GM18873 (cell line): Measurements from ENCODE around the gene TPSB2.
"Not testable (repeated sequence)": the region's sequence is repeated elsewhere in the genome, so short reads cannot be mapped to it uniquely, and the experiment has no call there.

Source experiments
- ATAC-seq: cut with Tn5 transposase; IDR thresholded peaks from one replicate; pipeline ENCODE4 v1.9.1; 2021; ENCODE audit warnings: mild to moderate bottlenecking, moderate library complexity, moderate number of reproducible peaks; ENCODE audit not compliant: unreplicated experiment, low FRiP score

TPSB2 gene

DNA sequence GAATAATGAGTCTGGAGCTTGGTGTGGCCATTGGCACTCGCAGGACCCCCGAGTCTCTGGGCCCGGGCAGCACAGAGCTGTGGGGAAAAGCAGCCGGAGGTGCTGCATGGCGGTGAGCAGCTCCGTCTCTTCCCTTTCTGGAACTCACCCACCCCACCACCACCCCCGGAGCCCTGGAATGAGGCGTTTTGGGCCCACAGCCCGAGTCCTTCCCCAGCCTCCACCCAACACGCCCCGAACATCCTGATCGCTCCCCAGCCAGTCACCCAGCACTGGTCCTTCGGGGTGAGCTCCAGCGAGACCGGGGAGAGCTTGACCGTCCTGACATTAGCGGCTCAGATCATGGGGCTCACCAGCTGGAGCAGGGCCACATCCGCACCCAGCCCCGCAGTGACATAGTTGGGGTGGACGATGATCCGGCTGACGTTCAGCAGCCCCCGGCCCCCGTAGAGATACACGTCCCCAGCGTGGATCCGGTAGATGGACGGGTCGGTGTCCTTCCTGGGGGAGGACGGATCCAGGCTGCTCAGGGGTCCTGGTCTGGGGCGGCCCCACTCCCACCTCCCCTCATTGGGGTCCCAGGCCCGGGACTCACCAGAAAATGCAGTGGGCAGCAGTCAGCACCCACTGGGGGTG is 32.3 kb upstream of the TPSB2 start:
- ATAC-seq = no peak

DNA sequence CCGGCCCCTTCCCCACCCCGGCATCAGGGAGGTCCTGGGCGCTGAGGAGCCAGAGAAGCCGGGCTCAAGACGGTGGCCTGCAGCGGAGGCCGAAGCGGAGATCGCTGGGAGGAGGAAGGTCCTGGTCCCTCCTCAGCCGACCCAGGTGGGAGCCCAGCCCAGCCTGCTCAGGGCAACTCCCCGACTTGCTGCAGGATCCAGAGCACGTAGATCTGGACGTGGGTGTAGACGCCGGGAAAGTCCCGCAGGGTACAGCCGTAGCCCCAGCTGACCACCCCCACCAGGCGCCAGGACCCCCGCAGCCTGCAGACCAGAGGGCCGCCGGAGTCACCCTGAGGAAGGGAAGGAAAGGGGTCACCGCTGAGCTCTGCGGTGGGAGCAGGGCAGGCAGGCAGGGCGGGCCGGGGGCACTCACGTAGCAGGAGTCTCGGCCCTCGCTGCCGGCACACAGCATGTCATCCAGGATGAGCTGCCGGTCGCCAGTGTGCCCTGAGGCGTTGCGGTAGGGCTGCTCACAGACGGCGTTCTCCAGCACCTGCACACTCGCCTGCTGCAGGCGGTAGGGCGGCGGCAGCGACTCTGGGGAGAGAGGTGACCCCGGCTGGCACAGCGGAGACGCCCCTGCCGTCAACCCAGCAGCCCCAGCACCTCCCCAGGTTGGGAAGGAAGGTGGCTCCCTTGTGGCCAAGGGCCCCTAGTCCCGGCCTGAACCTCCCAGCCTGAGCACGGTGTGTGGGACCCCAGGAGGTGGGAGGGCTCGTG is 31.3 kb upstream of the TPSB2 start:
- no peak for ATAC-seq

DNA sequence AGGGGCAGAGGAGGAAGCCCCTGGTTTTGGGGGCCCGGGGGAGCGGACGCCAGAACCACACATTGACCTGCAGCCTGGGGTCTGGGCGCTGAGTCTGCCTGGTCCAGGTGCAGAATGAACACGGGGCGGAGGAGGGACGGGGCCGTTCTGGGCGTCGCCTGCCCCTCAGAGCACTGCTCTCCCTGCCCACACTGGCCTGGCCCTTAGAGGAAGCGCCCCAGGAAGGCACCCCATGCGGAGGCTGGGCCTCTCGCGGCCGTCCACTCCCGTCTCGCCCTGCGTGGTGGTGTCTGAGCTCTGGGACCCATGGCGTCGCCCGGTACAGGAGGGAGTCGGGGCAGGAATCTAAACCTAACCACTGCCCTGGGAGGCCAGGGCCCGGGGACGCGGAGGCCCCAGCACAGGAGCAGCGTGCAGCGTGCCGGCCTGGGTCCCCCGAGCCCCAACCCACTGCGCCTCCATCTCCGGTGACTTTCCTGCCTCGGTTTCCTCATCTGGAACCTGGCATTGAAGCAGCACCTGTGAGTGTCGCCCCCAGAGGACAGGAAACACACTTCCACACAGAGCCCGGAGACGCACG is 30.2 kb upstream of the TPSB2 start:
- ATAC-seq = no peak

DNA sequence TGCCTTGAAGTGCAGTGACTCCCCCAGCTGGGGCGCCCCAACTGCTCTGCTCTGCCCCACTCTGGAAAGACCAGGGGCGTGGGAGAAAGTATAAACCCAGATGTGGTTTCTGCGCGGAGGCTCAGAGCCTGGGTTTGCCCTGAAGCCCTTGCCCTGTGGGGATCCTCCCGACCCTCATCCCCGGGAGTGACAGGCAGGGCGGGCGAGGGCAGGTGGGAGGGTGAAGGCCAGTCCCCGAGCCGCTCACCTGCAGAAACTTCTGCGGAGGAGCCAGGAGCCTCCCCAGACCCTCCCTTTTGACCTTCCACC is 29.7 kb upstream of the TPSB2 start:
- no peak for ATAC-seq

DNA sequence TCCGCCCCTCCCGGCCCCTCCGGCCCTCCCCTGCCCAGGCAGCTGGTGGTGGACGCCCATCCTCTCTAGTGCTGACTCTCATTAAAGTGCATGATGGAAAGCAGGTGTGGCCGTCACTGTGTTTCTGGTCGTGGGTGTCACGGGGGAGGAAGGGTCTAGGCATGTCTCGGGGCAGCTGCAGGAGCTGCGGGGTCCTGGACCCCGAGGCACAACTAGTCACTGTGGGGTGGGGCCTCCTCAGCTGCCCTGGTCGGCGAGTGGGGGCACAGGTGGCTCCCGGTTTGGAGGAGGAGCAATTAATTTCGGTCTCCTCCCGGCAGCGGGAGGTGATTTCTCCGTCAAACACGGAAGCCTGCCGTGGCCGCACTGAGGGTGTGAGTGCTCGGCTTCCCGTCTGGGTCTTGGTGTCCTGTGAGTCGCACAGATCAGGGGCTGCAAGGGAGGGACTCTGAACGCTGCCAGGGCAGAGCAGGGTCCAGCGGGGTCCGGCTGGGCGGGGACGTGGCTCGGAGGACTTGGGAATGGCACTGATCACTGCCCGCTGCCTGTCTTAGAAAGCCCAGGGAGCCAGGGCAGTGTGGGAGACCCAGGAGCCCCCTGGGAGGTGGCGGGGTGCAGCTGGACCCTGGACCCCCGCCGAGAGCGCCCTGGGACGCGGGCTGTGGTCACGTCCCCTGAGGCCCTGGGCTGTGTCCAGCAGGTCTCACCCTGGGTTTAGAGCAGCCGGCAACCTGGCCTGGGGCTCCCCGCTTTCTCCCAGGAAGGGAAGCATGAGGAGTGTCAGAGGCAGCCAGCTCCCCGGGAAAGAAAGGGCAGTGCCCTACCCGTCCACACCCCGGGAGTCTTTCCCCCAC is 29.1 kb upstream of the TPSB2 start:
- ATAC-seq = no peak

DNA sequence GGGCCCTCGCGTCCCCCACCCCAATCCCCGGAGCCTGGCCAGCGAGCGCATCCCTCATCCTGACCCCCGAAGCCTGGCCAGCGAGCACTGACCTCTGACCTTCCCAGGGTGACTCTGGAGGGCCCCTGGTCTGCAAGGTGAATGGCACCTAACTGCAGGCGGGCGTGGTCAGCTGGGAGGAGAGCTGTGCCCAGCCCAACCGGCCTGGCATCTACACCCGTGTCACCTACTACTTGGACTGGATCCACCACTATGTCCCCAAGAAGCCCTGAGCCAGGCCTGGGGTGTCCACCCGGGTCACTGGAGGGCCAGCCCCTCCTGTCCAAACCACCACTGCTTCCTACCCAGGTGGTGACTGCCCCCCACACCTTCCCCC is 28.2 kb upstream of the TPSB2 start:
- no peak for ATAC-seq

DNA sequence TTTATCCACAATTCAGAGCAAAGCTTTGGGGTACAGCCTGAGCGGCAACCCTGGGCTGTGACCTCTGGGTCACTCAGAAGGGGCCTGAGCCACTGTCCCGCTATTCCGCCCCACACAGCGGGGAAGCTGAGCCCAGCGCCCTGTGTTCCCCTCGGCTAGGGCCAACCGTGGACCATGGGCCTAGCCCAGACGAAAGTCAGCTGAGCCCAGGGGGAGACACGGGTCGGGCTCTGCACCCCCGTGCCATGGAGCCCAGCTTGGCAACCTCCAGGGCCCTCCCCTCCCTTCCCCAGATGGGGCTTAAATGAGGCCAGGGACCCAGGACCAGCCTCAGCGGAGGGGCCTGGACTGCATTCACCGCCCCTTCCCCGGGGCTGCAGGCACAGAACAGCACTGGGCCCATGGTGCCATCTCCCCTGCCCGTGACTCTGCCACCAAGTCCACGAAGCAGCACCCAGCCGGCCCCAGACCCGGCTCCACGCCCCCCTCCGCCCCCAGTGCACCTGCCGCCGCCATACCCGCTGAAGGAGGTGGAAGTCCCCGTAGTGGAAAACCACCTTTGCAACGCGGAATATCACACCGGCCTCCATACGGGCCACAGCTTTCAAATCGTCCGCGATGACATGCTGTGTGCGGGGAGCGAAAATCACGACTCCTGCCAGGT is 27.7 kb upstream of the TPSB2 start:
- no peak for ATAC-seq

DNA sequence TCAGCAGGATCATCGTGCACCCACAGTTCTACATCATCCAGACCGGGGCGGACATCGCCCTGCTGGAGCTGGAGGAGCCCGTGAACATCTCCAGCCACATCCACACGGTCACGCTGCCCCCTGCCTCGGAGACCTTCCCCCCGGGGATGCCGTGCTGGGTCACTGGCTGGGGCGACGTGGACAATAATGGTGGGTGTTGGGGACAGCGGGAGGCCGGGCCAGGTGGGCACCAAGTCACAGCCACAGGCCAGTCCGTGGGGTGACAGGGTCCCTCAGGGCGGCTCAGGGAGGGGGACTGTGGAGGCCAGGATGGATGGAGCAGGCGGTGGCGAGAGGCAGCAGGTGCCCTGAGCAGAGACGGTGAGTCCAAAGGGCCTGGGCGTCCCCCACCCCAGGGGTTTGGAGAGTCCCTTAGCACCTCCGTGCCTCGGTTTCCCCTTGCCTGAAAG is 26.9 kb upstream of the TPSB2 start:
- ATAC-seq = no peak

DNA sequence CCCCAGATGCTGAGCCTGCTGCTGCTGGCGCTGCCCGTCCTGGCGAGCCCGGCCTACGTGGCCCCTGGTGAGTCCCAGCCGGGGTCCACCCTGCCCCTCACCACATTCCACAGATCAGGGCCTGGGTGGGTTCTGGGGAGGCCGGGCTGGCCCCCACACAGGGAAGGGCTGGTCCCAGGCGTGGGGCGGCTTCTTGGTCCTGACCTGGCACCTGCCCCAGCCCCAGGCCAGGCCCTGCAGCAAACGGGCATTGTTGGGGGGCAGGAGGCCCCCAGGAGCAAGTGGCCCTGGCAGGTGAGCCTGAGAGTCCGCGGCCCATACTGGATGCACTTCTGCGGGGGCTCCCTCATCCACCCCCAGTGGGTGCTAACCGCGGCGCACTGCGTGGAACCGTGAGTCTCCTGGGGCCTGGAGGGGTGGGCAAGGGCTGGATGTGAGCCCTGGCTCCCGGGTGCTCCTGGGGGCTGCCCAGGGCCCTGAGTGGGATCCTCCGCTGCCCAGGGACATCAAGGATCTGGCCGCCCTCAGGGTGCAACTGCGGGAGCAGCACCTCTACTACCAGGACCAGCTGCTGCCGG is 26.4 kb upstream of the TPSB2 start:
- not testable (repeated sequence) for ATAC-seq

DNA sequence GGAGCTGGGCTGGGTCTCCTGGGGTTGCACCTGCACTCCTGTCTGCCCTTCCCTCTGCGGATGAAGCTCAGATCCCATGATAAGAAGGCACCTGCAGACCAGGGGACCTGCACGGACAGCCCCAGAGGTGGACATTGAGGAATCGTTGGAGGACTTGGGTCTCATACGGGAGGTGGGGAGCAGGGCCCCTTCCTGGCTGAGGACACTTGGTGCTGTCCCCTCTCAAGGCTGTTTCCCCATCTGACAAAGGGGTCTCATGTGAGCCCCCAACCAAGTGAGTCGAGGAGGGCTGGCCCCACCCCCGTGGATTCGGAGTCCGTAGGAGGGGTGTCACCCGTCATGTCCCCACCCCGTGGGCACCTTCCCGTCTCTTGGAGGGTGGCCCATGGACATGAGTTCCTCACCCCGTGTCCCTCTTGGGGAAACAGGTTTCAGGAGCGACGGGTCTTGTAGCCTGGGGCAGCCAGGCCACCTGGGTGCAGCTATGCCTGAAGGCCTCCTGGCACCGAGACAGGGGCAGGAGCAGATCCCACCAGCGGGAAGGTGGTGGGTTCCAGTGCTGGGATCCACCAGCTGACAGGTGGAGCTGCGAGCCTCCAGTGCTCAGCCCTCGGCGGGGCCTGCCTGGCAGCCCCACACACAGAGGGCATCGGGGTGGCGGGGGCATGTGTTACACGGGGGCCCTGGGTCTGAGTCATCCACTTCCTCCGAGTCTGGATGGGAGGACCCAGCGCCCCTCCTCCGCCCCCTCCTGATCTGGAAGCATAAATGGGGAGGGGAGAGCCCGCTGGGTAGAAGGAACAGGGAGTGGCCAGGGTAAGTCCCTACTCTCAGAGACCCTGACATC is 25.5 kb upstream of the TPSB2 start, which contains the start of gene TPSD1:
Gene TPSD1, plus strand, starts transcription at position 794 of the 847 bp plus-strand sequence. CDS start 212 bp downstream, outside the sequence.
- not testable (repeated sequence) for ATAC-seq

DNA sequence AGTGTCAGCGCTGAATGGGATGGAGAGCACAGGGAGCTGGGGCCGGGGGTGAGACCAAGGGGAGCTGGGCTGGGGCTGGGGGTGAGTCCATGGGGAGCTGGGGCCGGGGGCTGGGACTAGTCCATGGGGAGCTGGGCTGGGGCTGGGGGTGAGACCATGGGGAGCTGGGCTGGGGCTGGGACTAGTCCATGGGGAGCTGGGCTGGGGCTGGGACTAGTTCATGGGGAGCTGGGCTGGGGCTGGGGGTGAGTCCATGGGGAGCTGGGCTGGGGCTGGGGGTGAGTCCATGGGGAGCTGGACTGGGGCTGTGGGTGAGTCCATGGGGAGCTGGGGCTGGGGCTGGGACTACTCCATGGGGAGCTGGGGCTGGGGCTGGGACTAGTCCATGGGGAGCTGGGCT is 24.8 kb upstream of the TPSB2 start:
- not testable (repeated sequence) for ATAC-seq

DNA sequence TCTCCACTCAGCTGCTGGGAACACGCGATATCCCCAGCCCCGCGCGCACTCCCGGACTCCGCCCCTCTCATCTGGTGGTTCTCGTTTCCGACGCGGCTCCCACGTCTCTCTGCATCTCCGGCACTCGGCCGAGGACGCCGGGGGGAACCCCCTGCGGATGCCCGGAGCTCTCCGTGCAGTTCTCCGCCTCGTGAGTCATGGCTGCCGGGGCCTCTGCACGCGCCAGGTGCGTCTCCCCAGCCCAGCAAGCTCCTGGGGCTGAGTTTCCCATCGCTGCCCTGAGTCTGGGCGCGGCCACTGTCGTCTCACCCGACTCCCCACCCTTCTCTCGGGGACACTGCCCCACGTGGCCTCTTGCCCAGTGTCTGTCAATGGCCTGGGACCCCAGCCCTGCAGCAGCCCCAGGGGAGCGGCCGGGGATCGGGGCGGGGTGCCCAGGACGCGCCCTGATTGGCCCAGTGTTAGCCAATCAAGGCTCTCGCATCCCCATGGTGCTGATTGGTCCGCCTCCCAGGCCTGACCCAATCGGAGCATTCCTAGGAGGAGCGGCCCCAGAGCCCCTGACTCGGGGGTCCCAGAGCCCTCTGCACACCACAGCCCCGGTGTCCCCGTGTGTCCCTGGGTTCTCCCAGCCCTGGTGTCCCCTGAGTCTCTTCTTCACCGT is 23.8 kb upstream of the TPSB2 start:
- not testable (repeated sequence) for ATAC-seq

DNA sequence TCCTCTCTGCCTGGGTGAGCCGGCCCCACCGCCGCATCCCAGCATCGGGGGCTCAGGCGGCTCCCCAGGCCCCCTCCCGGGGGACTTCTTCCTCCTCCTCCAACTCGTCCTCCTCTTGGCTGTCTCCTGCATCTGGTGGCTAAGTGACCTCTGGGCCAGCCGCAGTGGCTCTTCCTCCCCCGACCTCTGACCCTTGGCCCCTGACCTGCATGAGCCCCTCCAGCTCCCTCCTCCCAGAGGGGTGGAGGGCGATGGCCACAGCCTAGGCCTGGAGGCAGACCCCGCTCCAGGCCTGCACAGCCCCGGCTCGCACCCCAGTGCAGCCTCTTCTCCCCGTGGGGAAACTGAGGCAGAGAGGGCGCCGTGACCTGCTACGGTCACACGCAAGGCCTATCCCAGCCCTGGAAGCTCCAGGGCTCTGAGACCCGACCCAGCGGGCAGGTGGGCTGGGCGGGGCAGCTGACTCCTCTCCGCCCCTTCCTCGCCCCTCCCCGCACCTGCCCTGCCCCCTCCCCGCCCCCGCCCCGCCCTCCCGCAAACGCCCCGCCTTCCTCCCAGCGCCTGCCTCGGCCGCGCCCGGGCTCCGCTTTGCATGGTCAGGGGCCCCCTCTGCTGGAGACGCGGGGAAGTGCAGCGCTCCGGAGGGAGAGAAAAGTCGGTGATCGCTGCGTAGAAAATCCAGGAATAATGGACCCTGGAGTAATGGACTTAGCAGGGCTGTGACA is 19.2 kb upstream of the TPSB2 start:
- ATAC-seq = not testable (repeated sequence)

DNA sequence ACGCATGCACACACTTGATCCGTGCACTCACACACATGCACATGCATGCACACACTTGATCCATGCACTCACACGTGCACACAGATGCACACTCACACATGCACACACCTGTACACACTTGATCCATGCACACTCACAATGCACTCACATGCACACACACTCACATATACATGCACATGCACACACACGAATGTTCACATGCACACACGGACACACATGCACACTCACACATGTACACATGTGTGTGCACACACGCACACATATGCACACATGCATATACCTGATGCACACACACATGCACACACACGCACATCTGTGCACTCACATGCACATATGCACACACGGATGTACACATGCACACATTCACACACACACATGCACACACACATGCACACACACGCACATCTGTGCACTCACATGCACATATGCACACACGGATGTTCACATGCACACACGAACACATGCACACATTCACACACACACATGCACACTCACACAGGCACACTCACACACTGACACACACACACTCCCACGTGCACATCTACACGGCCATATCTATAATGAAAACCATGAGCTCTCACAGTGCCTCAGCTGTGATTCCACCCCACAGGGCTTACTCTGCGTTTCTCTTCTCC is 18.0 kb upstream of the TPSB2 start:
- ATAC-seq = not testable (repeated sequence)

DNA sequence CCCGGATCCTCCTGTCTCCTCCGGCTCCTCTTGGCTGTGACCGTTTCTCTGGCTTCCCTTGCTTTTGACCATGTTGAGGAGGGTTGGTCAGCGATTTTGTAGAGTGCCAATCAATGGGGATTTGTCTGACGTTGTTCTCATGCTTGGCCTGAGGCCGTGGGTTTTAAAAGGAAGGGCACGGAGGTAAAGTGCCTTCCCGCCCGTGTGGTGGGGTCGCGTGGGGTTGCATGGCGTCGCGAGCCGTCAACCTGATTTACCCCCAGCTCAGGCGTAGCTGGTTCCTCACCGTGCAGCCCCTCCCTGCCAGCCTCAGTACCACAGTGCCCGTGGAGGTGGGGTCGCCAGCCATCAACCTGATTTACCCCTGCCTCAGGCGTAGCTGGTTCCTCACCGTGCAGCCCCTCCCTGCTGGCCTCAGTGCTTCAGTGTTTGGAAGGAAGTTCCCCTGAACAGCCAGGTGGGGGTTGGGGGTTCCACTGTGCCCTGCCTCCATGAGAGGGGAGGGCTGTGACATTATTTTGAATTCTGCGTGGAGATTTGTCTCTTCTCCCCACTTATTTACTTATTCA is 15.6 kb upstream of the TPSB2 start:
- no peak for ATAC-seq

DNA sequence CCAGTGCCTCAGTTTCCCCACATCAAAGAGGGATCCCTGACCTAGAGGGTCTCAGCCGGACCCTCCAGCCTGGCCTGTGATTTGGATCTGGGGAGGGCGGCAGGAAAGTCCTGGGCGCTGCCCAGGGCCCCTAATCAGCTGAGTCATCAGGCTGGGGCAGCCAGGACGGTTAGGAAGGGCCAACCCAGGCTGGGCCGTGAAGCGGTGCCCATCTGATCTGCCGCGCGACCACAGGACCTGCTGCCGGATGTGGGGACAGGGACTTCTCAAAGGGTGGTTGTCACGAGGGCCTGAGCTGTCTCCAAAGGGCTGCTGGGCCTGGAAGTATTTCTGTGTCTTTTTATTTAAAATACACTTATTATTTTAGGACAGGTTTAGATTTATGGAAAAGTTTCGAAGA is 14.9 kb upstream of the TPSB2 start:
- ATAC-seq = no peak
